Spleen (tissue), 11 donors: ENCODE measurements around the gene SLC7A6. TPM values are rescaled to one million over a fixed set of nuclear protein-coding genes. Genes with fewer than 3 reads are reported as not detected.

Experiments used
- DNase-seq: peaks from one replicate; pipeline ENCODE4 v3.0.0-alpha.2; 2020
- H3K27ac ChIP-seq, 8 donors: fragments of 200-600 bp; sonication (generic) in 7 of 8; 1 replicate in 4 of 8; 2 replicates in 4 of 8; pipeline versions ENCODE4 v1.5.0 to v1.8.0; 2016 to 2021; ENCODE audit warnings: inconsistent platforms in 4 of 8, mild to moderate bottlenecking in 4 of 8, moderate library complexity in 1 of 8
- H3K27me3 ChIP-seq, 7 donors: fragments of 200-600 bp; sonication (generic) in 6 of 7; replicated peaks in 1 of 7; 1 replicate in 4 of 7; 2 replicates in 3 of 7; pipeline versions ENCODE4 v1.5.0 to v1.8.0; 2016 to 2021; ENCODE audit warnings: inconsistent platforms in 3 of 7, mild to moderate bottlenecking in 1 of 7
- H3K36me3 ChIP-seq, 6 donors: fragments of 200-600 bp; sonication (generic) in 5 of 6; 1 replicate in 4 of 6; 2 replicates in 2 of 6; pipeline versions ENCODE4 v1.5.0 to v1.8.0; 2016 to 2021; ENCODE audit warnings: inconsistent platforms in 2 of 6
- H3K4me1 ChIP-seq, 6 donors: fragments of 200-600 bp; sonication (generic) in 5 of 6; 1 replicate in 3 of 6; 2 replicates in 3 of 6; pipeline versions ENCODE4 v1.5.0 to v1.8.0; 2016 to 2021; ENCODE audit warnings: inconsistent platforms in 3 of 6
- H3K4me3 ChIP-seq, 8 donors: fragments of 200-600 bp; sonication (generic) in 7 of 8; 1 replicate in 4 of 8; 2 replicates in 4 of 8; pipeline versions ENCODE4 v1.5.0 to v1.8.0; 2016 to 2021; ENCODE audit warnings: inconsistent platforms in 4 of 8, mild to moderate bottlenecking in 4 of 8, moderate library complexity in 2 of 8
- H3K9me3 ChIP-seq, 8 donors: fragments of 200-600 bp; sonication (generic) in 7 of 8; 1 replicate in 4 of 8; 2 replicates in 4 of 8; pipeline versions ENCODE4 v1.5.0 to v1.8.0; 2016 to 2021; ENCODE audit warnings: inconsistent platforms in 4 of 8
- CTCF ChIP-seq, 11 experiments: fragments of 200-600 bp in 7 of 11; fragments of 450-650 bp in 4 of 11; sonication (generic) in 4 of 11; IDR thresholded peaks in 8 of 11; conservative IDR thresholded peaks in 3 of 11; 1 replicate in 7 of 11; 2 replicates in 4 of 11; pipeline versions ENCODE4 v1.4.0 to v1.8.0; 2016 to 2021; ENCODE audit warnings: antibody characterized with exemption in 11 of 11, inconsistent platforms in 4 of 11, mild to moderate bottlenecking in 1 of 11
- POLR2A ChIP-seq, 3 donors: fragments of 450-650 bp; IDR thresholded peaks; one replicate each; pipeline ENCODE4 v1.5.1; 2017; ENCODE audit warnings: antibody characterized with exemption in 3 of 3, mild to moderate bottlenecking in 1 of 3
- POLR2AphosphoS5 ChIP-seq, 3 donors: sonication (generic); formaldehyde crosslinking; IDR thresholded peaks; one replicate each; pipeline ENCODE4 v1.5.1; 2017; ENCODE audit warnings: antibody characterized with exemption in 3 of 3
- WGBS, 5 donors: extraction: QIAGEN DNeasy Blood & Tissue Kit in 3 of 5; methylation state at CpG; one replicate each; pipeline versions ENCODE4 v1.1.5 to v1.1.7; 2013 to 2018; 5-methylcytosine and 5-hydroxymethylcytosine counted together
- intact Hi-C: fragments of 100-400 bp; cut with DNase I; formaldehyde crosslinking; loops from one replicate; pipeline ENCODE4 v1.15.0; 2023; ENCODE audit warnings: low total_unique reads
- polyA plus RNA-seq, 3 donors: library from polyadenylated mRNA; stranded (reverse); fragments of 200-250 nt; gene quantifications; one replicate each; pipeline ENCODE4 v1.2.1, GENCODE V29; 2013
- total RNA-seq, 7 donors: library from RNA; depleted of rRNA in 3 of 7; stranded (reverse); fragments of >200 nt in 3 of 7; fragmentation: NEBNext Ultra II Directional in 4 of 7; extraction: Animal tissue kit (Norgen Biotek cat#: 25700) in 4 of 7; gene quantifications; one replicate each; pipeline versions ENCODE4 v1.1.0 to v1.2.1, GENCODE V29; 2016 to 2021
- donor health status: healthy with polysubstance abuse.
- donor health status: DM: no; HTN: no; CAD: no; lungs with moderate emphysema.
- donor health status: DM: no; HTN: no; CAD: no.
- donor health status: Bipolar disorder and iron deficiency.
- donor health status: healthy.
- donor health status: DM: no; HTN: no; CAD: no.
- donor health status: DM: yes; HTN: yes; CAD: no.

Gene SLC7A6
- total and polyA plus RNA-seq, 10 donors = 9.8 to 62.8 (median 46.1) TPM

GRCh38 chr16:68332411-68333121 lies 68.2 kb downstream of the SLC7A6 start:
- WGBS, 5 donors = 24 to 31% (median 27%) methylated on average over 7 of the region's 7 CpGs
- Histone ChIP-seq H3K36me3 (peaks cover 0 to 60% (median 6%) of the 10 kb centered on the region in 6 donors), H3K27me3 (no peaks in the 10 kb centered on the region), H3K9me3 (no peaks in the 10 kb centered on the region), H3K27ac (peak overlapping the region; percentile 49 to 81 (median 73)), H3K4me3 (no peak overlapping the region), H3K4me1 (peaks cover 9 to 46% (median 23%) of the 10 kb centered on the region in 6 donors)
- no peak for TF ChIP-seq CTCF (IDR thresholded peaks at IDR 0.05 in 8 of 11, conservative IDR thresholded peaks at IDR 0.05 in 3 of 11)
- peak in 1 of 3 donors; percentile 67 for TF ChIP-seq POLR2AphosphoS5 (IDR thresholded peaks at IDR 0.05)
- intact Hi-C loops = no loop called here
- DNase-seq = no peak

- H3K36me3 ChIP-seq = peaks cover 0 to 74% (median 31%) of the 10 kb centered on the region in 6 donors
Observed at GRCh38 chr16:68335175-68335574, 70.8 kb downstream of the SLC7A6 start.

GRCh38 chr16:68338326-68339119 lies 74.2 kb downstream of the SLC7A6 start:
- intact Hi-C loops = no loop called here
- no peaks in the 10 kb centered on the region for H3K27me3 ChIP-seq
- DNase-seq = peak; percentile 50
- no peaks in the 10 kb centered on the region for H3K9me3 ChIP-seq
- H3K4me3 ChIP-seq = no peak overlapping the region
- TF ChIP-seq CTCF (IDR thresholded peaks at IDR 0.05 in 8 of 11, conservative IDR thresholded peaks at IDR 0.05 in 3 of 11) (no peak), POLR2AphosphoS5 (IDR thresholded peaks at IDR 0.05) (peak in 1 of 3 donors; percentile 8)
- no peak overlapping the region for H3K27ac ChIP-seq
- peaks cover 0 to 9% (median under 1%) of the 10 kb centered on the region in 6 donors for H3K4me1 ChIP-seq
- H3K36me3 ChIP-seq = peaks cover 0 to 95% (median 61%) of the 10 kb centered on the region in 6 donors
- WGBS, 5 donors = 92 to 95% (median 93%) methylated on average over 15 to 16 of the region's 16 CpGs

More at GRCh38 chr16:68335175-68335574, 70.8 kb downstream of the SLC7A6 start:
- TF ChIP-seq POLR2AphosphoS5 (IDR thresholded peaks at IDR 0.05) (no peak), POLR2A (IDR thresholded peaks at IDR 0.05) (no peak), CTCF (IDR thresholded peaks at IDR 0.05 in 8 of 11, conservative IDR thresholded peaks at IDR 0.05 in 3 of 11) (no peak)
- no peak for DNase-seq
- Histone ChIP-seq H3K4me1 (peaks cover 9 to 37% (median 20%) of the 10 kb centered on the region in 6 donors), H3K4me3 (no peak overlapping the region), H3K27me3 (no peaks in the 10 kb centered on the region), H3K27ac (no peak overlapping the region), H3K9me3 (no peaks in the 10 kb centered on the region)
- WGBS, 5 donors = 86 to 99% (median 96%) methylated on average over 5 of the region's 5 CpGs
- intact Hi-C loops = no loop called here

- 87 to 97% (median 91%) methylated on average over 13 of the region's 13 CpGs for WGBS, 5 donors
Observed at GRCh38 chr16:68339214-68339613, 74.9 kb downstream of the SLC7A6 start.

More at GRCh38 chr16:68339214-68339613, 74.9 kb downstream of the SLC7A6 start:
- H3K27ac ChIP-seq = no peak overlapping the region
- no peaks in the 10 kb centered on the region for H3K27me3 ChIP-seq
- no peaks in the 10 kb centered on the region for H3K9me3 ChIP-seq
- peak; percentile 32 for DNase-seq
- H3K36me3 ChIP-seq = peaks cover 0 to 97% (median 66%) of the 10 kb centered on the region in 6 donors
- H3K4me3 ChIP-seq = no peak overlapping the region
- TF ChIP-seq CTCF (IDR thresholded peaks at IDR 0.05 in 8 of 11, conservative IDR thresholded peaks at IDR 0.05 in 3 of 11) (no peak), POLR2AphosphoS5 (IDR thresholded peaks at IDR 0.05) (no peak), POLR2A (IDR thresholded peaks at IDR 0.05) (no peak)
- H3K4me1 ChIP-seq = peaks cover 0 to 5% (median 0%) of the 10 kb centered on the region in 6 donors
- intact Hi-C loops = no loop called here
